HCT116 (cell line): Measurements from ENCODE around the gene TMEM131. TPM values are rescaled to one million over a fixed set of nuclear protein-coding genes. Genes with fewer than 3 reads are reported as not detected.

ENCODE experiments used
- ATAC-seq: fragments of 200-7000 bp; cut with Tn5 transposase; 2 replicates; pipeline ENCODE4 v1.9.1; 2020; ENCODE audit warnings: mild to moderate bottlenecking, moderate library complexity
- BruUV-seq: library from RNA; stranded (reverse); fragments of 400-500 nt; replicated peaks from 2 replicates; lab custom pipeline; 2021; lab: Mats Ljungman, UMichigan
- CTCF ChIA-PET: fragments of 300-600 bp; sonication (Branson Sonifier 250); formaldehyde crosslinking; loops from one replicate; lab custom pipeline; 2021; ENCODE audit warnings: antibody characterized with exemption; lab: Charles Lee
- POLR2A ChIA-PET: fragments of 300-600, 350-600 bp; sonication (Branson Sonifier 250); formaldehyde crosslinking; loops from one replicate; lab custom pipeline; 2021; ENCODE audit warnings: antibody characterized with exemption; lab: Charles Lee
- RAD21 ChIA-PET, 2 experiments: fragments of 300-600 bp; sonication (Branson Sonifier 250); formaldehyde crosslinking; loops; one replicate each; lab custom pipeline; 2023; ENCODE audit warnings: low total read pairs in 2 of 2; ENCODE audit not compliant: uncharacterized antibody in 2 of 2, unreplicated experiment in 2 of 2, low non-redundant PET in 1 of 2; lab: Charles Lee
- DNase-seq: peaks from one replicate; pipeline ENCODE4 v3.0.0-alpha.2; 2010; ENCODE audit warnings: low read depth, low spot score
- H2AFZ ChIP-seq: fragments of 200-600 bp; shearing (Covaris generic), sonication (generic); 2 replicates; pipeline ENCODE4 v1.6.1; 2017; ENCODE audit warnings: low read depth, mixed run types, mixed read lengths, antibody characterized with exemption, low read length; ENCODE audit not compliant: poor library complexity, severe bottlenecking
- H3K27ac ChIP-seq: 2 replicates; pipeline ENCODE4 v1.5.1; 2012; ENCODE audit warnings: low read depth, low read length
- H3K27me3 ChIP-seq: fragments of 200-600 bp; sonication (generic); 2 replicates; pipeline ENCODE4 v1.6.1; 2016; ENCODE audit warnings: mixed run types, low read length, mixed read lengths; ENCODE audit not compliant: insufficient read depth
- H3K36me3 ChIP-seq, 2 experiments: fragments of 200-500 bp in 1 of 2; fragments of 200-600 bp in 1 of 2; sonication (Bioruptor generic) in 1 of 2; sonication (generic) in 1 of 2; 2 replicates each; pipeline versions ENCODE4 v1.5.1 to v1.6.1; 2014 to 2016; ENCODE audit warnings: low read length in 2 of 2, inconsistent platforms in 1 of 2, mixed read lengths in 1 of 2, mixed run types in 1 of 2; ENCODE audit not compliant: insufficient read depth in 2 of 2, control insufficient read depth in 1 of 2
- H3K4me1 ChIP-seq, 2 experiments: fragments of 200-600 bp in 1 of 2; sonication (generic) in 1 of 2; 2 replicates each; pipeline versions ENCODE4 v1.5.1 to v1.6.1; 2012 to 2017; ENCODE audit warnings: low read length in 2 of 2, inconsistent platforms in 1 of 2, mild to moderate bottlenecking in 1 of 2, mixed read lengths in 1 of 2, mixed run types in 1 of 2, moderate library complexity in 1 of 2; ENCODE audit not compliant: insufficient read depth in 2 of 2, control insufficient read depth in 1 of 2
- H3K4me2 ChIP-seq: fragments of 200-600 bp; sonication (generic); 2 replicates; pipeline ENCODE4 v1.6.1; 2017; ENCODE audit warnings: mixed run types, low read length, mixed read lengths
- H3K4me3 ChIP-seq, 2 experiments: fragments of 200-600 bp in 1 of 2; sonication (generic) in 1 of 2; replicated peaks in 1 of 2; 2 replicates each; pipeline ENCODE4 v1.5.1; 2011 to 2016; ENCODE audit warnings: low read length in 2 of 2, control low read depth in 1 of 2, low read depth in 1 of 2, mild to moderate bottlenecking in 1 of 2, mixed read lengths in 1 of 2, mixed run types in 1 of 2
- H3K79me2 ChIP-seq: fragments of 200-600 bp; sonication (generic); 2 replicates; pipeline ENCODE4 v1.6.1; 2017; ENCODE audit warnings: mild to moderate bottlenecking, mixed run types, low read length, moderate library complexity, mixed read lengths; ENCODE audit not compliant: insufficient read depth
- H3K9ac ChIP-seq: fragments of 200-600 bp; sonication (generic); 2 replicates; pipeline ENCODE4 v1.6.1; 2016; ENCODE audit warnings: low read length, mixed read lengths
- H3K9me2 ChIP-seq: fragments of 200-600 bp; sonication (generic), shearing (Covaris generic); 2 replicates; pipeline ENCODE4 v1.6.1; 2017; ENCODE audit warnings: mixed run types, mild to moderate bottlenecking, moderate library complexity; ENCODE audit not compliant: insufficient read depth
- H3K9me3 ChIP-seq, 2 experiments: fragments of 200-500 bp in 1 of 2; fragments of 200-600 bp in 1 of 2; sonication (Bioruptor generic) in 1 of 2; sonication (generic) in 1 of 2; 2 replicates each; pipeline ENCODE4 v1.6.1; 2014 to 2017; ENCODE audit warnings: low read length in 2 of 2, mixed read lengths in 2 of 2, inconsistent platforms in 1 of 2, low read depth in 1 of 2, mild to moderate bottlenecking in 1 of 2, mixed run types in 1 of 2, moderate library complexity in 1 of 2; ENCODE audit not compliant: control insufficient read depth in 1 of 2, insufficient read depth in 1 of 2
- H4K20me1 ChIP-seq: fragments of 200-600 bp; sonication (generic), shearing (Covaris generic); 2 replicates; pipeline ENCODE4 v1.6.1; 2017; ENCODE audit warnings: mixed run types, mild to moderate bottlenecking, moderate library complexity; ENCODE audit not compliant: insufficient read depth
- CBX3 ChIP-seq: IDR thresholded peaks from 2 replicates; pipeline ENCODE4 v1.6.1; 2012; ENCODE audit warnings: low read depth
- CEBPB ChIP-seq: IDR thresholded peaks from 2 replicates; pipeline ENCODE4 v1.6.1; 2012; ENCODE audit warnings: low read depth
- EGR1 ChIP-seq: IDR thresholded peaks from 2 replicates; pipeline ENCODE4 v1.6.1; 2012; ENCODE audit warnings: low read depth
- ELF1 ChIP-seq: IDR thresholded peaks from 2 replicates; pipeline ENCODE4 v1.6.1; 2012; ENCODE audit warnings: low read depth, borderline replicate concordance
- EZH2 ChIP-seq: fragments of 200-600 bp; sonication (generic); IDR thresholded peaks from 2 replicates; pipeline ENCODE4 v1.6.1; 2017; ENCODE audit warnings: antibody characterized with exemption, mixed run types
- EZH2phosphoT487 ChIP-seq: fragments of 200-600 bp; IDR thresholded peaks from 2 replicates; pipeline ENCODE4 v1.6.1; 2018; ENCODE audit warnings: antibody characterized with exemption, borderline replicate concordance
- FOSL1 ChIP-seq: IDR thresholded peaks from 2 replicates; pipeline ENCODE4 v1.6.1; 2012; ENCODE audit warnings: low read depth
- JUND ChIP-seq: IDR thresholded peaks from 2 replicates; pipeline ENCODE4 v1.6.1; 2012
- POLR2A ChIP-seq: IDR thresholded peaks from 2 replicates; pipeline ENCODE4 v1.7.0; 2011; ENCODE audit warnings: borderline replicate concordance; ENCODE audit not compliant: insufficient read depth, insufficient read length; ENCODE audit errors: extremely low read depth
- POLR2AphosphoS5 ChIP-seq: IDR thresholded peaks from 2 replicates; pipeline ENCODE4 v1.6.1; 2011; ENCODE audit warnings: mild to moderate bottlenecking, low read depth, low read length, moderate library complexity
- RAD21 ChIP-seq: IDR thresholded peaks from 2 replicates; pipeline ENCODE4 v1.6.1; 2012; ENCODE audit warnings: low read depth, mild to moderate bottlenecking
- SIN3A ChIP-seq: IDR thresholded peaks from 2 replicates; pipeline ENCODE4 v1.6.1; 2012; ENCODE audit warnings: low read depth
- SP1 ChIP-seq: IDR thresholded peaks from 2 replicates; pipeline ENCODE4 v1.6.1; 2012; ENCODE audit warnings: low read depth
- SRF ChIP-seq: IDR thresholded peaks from 2 replicates; pipeline ENCODE4 v1.6.1; 2012; ENCODE audit warnings: low read depth
- YY1 ChIP-seq: IDR thresholded peaks from 2 replicates; pipeline ENCODE4 v1.6.1; 2011; ENCODE audit warnings: low read length, low read depth, moderate library complexity, mild to moderate bottlenecking; ENCODE audit not compliant: insufficient replicate concordance; ENCODE audit errors: extremely low read depth
- ZNF274 ChIP-seq: fragments of 200-500 bp; sonication (Bioruptor generic); IDR thresholded peaks from 2 replicates; pipeline ENCODE4 v1.6.1; 2014; ENCODE audit warnings: mild to moderate bottlenecking, low read depth, low read length, inconsistent platforms
- intact Hi-C: fragments of 100-400 bp; cut with micrococcal nuclease; formaldehyde crosslinking; loops from 2 replicates; pipeline ENCODE4 v1.10.0; 2022
- total RNA-seq: library from RNA; stranded (reverse); gene quantifications from one replicate; pipeline ENCODE4 v1.2.1, GENCODE V29; 2021; ENCODE audit not compliant: unreplicated experiment
- TF ChIP-seq, protein P1 (sequence below), 3 experiments: fragments of 200-600 bp in 1 of 3; sonication (generic) in 1 of 3; IDR thresholded peaks in 2 of 3; conservative IDR thresholded peaks in 1 of 3; 2 replicates each; pipeline ENCODE4 v1.5.1; 2012 to 2017; ENCODE audit warnings: low read depth in 2 of 3, low read length in 2 of 3, antibody characterized with exemption in 1 of 3, borderline replicate concordance in 1 of 3, control low read depth in 1 of 3, mild to moderate bottlenecking in 1 of 3, mixed read lengths in 1 of 3, mixed run types in 1 of 3, moderate library complexity in 1 of 3; ENCODE audit not compliant: insufficient read depth in 1 of 3
- TF ChIP-seq, protein P2 (sequence below): IDR thresholded peaks from 2 replicates; pipeline ENCODE4 v1.6.1; 2012

TMEM131 gene
- total RNA-seq, 1 experiment from 2014 or later: 51.5 TPM

DNA sequence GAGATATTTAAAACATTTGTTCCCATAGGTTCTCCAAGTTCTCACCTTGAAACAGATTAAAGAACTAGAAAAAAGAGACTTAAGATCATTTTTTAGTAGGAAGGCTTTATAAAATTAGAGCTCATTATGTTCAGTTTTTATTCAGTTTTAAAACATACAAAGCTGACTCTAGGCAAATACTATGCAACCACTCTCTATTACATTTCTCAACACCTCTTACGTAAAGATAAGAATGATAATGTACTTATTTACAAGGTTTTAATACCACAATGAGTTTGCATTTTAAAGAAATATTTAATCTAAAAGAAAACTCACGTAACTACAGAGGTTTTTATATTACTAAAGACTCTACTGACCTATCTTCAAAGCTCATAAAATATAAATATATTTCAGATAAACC, 68.8 kb downstream of the TMEM131 start:
- H3K4me3 ChIP-seq: no peak overlapping the region
- H3K9me2 ChIP-seq: no peaks in the 10 kb centered on the region
- no TSS peak for BruUV-seq
- ChIA-PET POLR2A (no interaction called here), CTCF (no interaction called here), RAD21 (no interaction called here)
- H4K20me1 ChIP-seq: no peaks in the 10 kb centered on the region
- H3K27me3 ChIP-seq: no peaks in the 10 kb centered on the region
- no peaks in the 10 kb centered on the region for H3K4me1 ChIP-seq
- H3K79me2 ChIP-seq: peaks cover 65% of the 10 kb centered on the region
- 0 out of 4 replicates have a peak, but pooled peaks cover 0 to 3% of the 10 kb centered on the region in 2 experiments for H3K36me3 ChIP-seq
- no peaks in the 10 kb centered on the region for H3K9me3 ChIP-seq
- ATAC-seq (no peak), DNase-seq (no peak)
- H3K4me2 ChIP-seq: no peak overlapping the region
- H3K9ac ChIP-seq: no peak overlapping the region
- intact Hi-C loops: no loop called here
- TF ChIP-seq POLR2A (no peak), RAD21 (no peak), JUND (no peak), SRF (no peak), EZH2phosphoT487 (no peak), CEBPB (no peak), ZNF274 (no peak), CBX3 (no peak), EGR1 (no peak), SP1 (no peak), EZH2 (no peak), YY1 (no peak), POLR2AphosphoS5 (no peak), SIN3A (no peak), FOSL1 (no peak), ELF1 (no peak)
- TF ChIP-seq, protein P1, sequence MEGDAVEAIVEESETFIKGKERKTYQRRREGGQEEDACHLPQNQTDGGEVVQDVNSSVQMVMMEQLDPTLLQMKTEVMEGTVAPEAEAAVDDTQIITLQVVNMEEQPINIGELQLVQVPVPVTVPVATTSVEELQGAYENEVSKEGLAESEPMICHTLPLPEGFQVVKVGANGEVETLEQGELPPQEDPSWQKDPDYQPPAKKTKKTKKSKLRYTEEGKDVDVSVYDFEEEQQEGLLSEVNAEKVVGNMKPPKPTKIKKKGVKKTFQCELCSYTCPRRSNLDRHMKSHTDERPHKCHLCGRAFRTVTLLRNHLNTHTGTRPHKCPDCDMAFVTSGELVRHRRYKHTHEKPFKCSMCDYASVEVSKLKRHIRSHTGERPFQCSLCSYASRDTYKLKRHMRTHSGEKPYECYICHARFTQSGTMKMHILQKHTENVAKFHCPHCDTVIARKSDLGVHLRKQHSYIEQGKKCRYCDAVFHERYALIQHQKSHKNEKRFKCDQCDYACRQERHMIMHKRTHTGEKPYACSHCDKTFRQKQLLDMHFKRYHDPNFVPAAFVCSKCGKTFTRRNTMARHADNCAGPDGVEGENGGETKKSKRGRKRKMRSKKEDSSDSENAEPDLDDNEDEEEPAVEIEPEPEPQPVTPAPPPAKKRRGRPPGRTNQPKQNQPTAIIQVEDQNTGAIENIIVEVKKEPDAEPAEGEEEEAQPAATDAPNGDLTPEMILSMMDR (IDR thresholded peaks at IDR 0.05 in 2 of 3, conservative IDR thresholded peaks at IDR 0.05 in 1 of 3; ENCODE audit: borderline replicate concordance in 1 of 3, insufficient read depth in 1 of 3, low read depth in 2 of 3, low read length in 2 of 3): no peak
- TF ChIP-seq, protein P2, sequence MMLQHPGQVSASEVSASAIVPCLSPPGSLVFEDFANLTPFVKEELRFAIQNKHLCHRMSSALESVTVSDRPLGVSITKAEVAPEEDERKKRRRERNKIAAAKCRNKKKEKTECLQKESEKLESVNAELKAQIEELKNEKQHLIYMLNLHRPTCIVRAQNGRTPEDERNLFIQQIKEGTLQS: no peak
- no peak overlapping the region for H3K27ac ChIP-seq
- H2AFZ ChIP-seq: no peak overlapping the region
